Measurements from ENCODE around the gene TLE4.
"Not testable (repeated sequence)": the region's sequence is repeated elsewhere in the genome, so short reads cannot be mapped to it uniquely, and the experiment has no call there.

TLE4 gene

DNA sequence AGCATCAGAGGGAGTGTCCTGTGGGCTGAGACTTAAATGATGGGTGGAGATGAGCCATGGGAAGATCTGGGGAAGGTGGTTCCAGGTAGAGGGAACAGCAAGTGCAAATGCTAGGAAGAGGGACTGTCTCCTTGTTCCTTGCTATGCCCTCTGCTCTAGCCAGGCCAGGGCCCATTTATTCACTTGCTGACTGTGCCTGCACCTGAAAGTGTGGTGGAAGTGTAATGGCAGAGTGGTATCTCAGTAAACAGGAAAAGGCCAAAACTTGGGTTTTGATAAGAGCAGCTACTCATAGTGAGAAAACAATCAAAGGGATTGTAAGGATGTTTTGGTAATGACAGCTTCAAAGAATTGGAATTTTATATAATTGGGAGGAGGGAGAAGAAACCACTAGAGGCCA is 32.4 kb downstream of the TLE4 start:
- DNase-seq, result no peak

DNA sequence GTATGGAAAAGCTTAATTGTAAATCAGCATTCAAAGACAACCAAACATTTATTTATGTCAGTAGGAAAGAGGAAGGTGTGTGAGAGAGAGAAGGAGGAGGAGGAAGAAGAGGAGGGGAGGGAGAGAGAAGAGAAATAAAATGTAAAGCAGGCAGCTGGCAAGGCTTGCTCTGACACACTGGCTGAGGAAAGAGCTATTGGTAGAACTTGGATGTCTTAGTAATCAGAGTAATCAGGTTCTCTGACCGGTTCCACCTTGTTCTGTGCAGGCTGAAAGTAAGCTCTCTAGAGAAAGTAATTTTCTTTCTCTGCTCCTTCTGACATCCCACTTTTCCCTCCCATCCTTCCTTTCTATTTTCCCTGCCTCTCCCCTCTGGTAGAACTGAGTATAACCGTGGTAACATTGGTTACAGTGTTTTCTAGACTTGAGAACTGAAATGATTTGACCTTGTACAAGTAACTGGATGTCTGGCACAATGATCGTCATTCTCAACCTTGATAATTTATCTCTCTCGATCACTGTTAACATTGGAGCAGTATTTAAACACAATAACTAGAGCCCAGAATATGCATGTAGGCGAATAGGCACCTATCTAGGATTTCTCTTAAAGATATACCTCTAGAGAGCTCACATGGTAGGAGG is 33.3 kb downstream of the TLE4 start:
- DNase-seq, result no peak

DNA sequence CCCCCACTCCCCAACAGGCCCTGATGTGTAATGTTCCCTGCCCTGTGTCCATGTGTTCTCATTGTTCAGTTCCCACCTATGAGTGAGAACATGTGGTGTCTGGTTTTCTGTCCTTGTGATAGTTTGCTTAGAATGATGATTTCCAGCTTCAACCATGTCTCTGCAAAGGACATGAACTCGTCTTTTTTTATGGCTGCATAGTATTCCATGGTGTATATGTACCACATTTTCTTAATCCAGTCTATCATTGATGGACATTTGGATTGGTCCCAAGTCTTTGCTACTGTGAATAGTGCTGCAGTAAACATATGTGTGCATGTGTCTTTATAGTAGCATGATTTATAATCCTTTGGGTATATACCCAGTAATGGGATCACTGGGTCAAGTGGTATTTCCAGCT is 34.8 kb downstream of the TLE4 start:
- not testable (repeated sequence) for DNase-seq

DNA sequence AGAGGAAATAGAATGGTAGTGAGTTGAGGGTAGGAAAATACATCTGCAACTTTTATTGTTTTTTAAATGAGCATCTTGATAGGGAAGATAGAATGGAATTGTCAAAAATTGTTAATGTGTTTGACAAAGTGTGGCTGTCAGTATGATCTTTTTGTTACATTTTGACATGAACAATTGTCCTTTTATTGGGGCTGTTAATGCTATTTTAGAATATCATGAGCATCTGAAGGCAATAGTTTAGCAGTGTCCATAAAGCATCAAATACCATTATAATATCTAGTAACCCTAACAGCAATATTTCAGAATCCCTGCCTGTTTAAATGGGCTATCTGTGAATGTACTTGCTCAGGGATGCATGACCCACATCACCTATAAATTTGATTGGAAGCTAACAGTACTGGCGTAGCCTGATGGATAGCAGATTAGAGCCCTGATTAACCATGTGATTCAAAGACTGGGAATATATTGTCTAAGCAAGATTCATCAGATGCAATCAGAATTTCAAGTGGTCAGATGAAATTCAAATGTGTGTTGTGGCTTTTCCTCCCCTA is 37.8 kb downstream of the TLE4 start:
- DNase-seq, result no peak

DNA sequence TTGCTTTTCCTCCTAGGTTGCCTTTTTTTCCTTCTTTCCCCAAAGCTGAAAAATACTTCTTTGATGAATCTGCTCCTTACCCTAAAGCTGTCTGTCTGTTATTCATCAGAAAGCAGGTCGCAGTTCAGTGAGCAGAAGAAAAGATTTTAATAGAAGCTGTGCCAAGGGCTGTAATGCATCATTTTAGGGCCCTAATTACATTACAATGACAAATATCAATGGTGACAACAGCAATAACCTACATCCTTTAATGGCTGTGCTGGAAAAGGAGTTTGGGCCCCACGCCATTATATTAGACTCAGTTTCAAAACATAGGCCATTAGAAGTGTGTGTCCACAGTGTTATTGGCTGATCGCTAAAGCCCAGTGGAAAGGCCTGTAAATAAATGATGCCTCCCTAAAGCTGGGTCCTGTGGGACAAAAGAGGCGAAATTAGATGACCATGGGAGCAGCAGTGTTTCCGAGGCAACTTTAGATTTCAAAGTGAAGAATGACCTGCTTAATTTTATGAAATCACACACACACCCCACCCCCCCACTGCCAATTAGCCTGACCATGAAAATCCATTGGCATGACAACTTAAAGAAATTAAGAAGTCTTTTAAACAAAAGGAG is 38.4 kb downstream of the TLE4 start:
- no peak for DNase-seq

DNA sequence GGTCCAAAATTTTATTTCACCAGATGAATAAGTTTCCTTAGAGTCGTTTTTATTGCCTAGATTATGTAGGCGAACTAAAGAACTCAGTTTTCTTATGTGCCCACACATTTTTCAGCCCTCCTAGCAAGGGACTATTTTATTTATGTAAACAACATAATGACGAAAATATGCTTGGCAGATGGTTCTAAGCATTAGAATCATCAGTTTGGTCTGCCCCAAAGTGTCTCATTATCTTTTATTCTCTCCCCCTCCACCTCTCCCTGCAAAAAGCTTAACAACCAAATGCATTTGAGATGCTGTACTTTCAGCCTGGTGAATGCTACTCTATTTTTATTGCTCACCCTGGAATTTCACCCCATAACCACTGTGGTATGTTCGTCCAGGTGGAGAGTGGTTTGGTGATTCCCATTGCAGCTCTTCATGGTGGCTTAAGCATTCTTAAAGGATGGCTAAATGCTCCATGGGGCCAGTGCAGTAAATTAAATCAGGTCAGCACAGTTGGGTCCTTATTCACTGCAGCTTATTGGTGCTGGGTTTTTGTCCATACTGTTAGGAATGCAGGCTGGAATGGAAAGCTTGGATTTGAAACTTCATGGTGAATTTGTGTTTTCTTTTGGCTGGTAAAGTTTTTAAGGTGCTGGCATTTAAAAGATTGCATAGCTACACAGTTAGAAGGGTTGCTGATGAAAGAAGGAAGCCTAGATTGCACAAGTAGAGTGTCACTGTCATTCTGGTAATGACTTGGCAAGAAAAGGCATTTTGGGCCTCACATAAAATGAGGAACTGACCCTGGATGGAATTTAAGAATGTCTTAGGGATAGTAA is 39.2 kb downstream of the TLE4 start:
- DNase-seq, result no peak

DNA sequence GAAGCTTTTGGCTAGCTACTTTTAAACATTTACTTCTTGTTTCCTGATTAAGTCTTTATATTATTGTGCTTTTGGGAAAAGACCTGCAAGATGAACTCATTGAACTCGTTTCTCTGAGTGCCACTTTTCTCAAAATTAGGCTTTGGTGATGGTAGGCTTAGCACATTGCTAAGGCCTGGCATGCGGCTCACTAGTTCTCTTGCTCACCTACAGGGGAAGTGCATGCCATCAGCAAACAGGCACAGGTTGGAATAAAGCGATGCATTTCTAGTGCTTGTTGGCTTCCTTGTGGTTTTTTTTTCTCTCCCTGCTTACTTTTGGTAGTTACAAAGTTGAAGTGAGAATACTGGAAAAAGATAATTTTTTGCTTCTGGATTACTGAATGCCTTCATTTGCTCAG is 41.4 kb downstream of the TLE4 start:
- no peak for DNase-seq

DNA sequence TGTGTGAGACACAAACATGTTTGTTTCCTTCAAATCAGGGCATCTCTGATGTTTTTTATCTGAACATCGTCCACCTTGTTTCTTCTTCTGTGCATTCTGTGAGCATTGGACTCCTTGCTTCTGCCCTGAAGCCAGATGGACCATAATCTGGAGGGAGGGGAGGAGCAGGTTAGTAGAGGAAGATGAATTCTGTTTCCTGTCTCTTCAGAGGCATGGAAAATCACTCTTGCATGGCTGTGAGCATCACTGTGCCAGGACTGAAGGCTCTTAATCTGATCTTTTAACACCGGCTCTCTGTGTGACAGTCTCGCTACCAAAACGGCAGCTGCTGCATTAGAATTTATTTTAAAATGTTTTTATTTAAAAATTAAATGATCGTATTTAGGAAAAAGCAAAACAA is 43.3 kb downstream of the TLE4 start:
- no peak for DNase-seq

DNA sequence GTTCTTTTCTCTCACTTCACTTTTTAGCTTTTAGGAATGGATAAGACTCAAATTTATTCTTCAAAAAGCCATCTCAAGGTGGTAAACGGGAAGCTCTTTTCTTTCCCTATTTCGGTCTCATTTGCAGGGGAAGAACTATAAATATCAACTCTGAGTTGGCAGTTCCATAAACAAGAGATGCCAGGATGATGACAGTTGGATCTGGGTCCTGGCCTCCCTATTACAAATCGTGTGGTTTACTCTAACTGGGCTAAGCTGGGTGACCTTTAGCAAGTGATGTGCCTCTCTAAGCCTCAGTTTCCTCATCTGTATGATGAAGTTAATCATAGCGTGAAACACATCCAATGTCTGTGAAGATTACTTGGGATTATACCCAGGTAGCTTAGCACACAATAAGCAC is 44.2 kb downstream of the TLE4 start:
- DNase-seq, result no peak

DNA sequence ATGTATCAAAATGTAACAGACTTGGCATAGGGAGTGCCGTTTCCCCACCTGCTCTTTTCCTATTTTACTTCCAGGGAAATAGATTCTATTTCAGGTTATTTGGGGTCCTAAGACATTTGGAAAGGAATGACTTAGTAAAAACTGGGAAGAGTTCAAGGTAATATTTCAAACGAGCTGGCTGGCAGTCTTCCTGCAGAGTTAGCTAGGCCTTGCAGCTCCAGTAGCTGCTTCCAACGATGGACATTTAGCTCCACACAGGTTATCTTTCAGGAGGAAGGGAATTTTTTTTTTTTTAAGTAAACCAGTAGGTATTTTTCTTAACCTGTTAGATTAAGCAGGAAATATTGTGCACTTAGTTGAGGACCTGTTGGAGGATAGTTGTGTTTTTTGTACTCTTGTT is 45.2 kb downstream of the TLE4 start:
- no peak for DNase-seq

DNA sequence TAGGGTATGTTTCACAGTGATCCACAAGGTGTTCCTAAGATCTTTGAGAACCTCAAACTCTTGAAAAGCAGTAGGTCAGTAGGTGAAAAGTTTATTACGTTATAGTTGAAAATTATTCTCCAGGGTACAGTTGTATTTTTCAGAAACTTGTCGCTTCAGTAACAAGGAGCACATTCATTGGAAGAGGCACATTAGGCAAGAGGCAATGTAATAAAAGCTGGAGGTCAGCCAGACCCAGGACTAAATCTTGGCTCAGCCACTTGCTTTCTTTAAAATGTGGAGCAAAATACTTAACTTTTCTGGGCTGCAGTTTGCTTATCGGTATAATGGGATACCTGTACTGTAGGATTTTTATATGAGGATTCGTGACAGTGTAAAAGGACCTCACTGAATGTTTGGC is 45.6 kb downstream of the TLE4 start:
- DNase-seq, result no peak

DNA sequence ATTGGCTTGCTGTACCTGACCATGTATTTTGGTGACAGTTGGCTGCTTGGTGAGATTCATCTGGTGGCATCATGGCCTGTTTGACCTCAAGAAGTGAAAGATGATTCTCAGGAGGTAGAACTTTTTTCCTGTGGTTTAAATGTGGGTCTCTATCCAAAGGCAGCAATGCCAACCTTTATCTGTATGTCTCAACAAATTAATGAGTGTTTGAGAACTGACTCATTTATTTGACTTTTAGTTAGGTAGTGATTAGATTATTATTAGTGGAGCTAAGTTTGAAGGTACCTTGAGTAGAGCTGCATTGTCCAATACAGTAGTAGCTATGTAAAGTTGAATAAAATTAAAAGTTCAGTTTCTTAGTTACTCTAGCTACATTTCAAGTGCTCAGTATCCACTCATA is 48.2 kb downstream of the TLE4 start:
- DNase-seq, result no peak

DNA sequence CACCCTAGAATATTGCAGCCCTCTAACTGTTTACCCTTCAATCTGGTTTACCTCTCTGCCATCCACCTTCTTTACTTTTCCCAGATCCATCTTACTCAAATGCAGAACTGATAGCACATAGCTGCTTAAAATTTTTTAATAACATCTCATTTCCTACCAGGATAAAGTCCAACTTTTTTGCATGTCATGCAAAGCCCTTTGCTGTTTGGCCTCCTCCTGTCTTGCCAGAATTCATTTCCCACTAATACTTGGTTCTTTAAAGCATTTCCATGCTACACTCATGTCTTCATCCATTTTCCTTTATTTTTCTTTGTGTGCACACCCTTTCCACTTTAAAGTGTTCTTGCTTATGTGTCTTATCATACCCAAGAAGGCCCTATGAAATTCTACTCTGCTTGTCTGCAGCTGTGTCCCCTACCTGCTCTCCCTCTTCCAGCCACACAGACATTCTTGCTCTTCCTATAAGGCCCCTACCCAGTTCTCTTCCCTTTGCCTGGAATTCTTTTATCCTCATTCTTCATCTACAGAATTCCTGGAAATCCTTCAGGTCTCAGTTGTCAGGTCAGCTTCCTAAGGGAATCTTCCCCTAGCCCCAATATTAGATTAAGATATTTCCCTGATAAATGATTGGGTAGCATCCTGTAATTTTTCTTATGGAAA is 50.3 kb downstream of the TLE4 start:
- DNase-seq, result no peak

DNA sequence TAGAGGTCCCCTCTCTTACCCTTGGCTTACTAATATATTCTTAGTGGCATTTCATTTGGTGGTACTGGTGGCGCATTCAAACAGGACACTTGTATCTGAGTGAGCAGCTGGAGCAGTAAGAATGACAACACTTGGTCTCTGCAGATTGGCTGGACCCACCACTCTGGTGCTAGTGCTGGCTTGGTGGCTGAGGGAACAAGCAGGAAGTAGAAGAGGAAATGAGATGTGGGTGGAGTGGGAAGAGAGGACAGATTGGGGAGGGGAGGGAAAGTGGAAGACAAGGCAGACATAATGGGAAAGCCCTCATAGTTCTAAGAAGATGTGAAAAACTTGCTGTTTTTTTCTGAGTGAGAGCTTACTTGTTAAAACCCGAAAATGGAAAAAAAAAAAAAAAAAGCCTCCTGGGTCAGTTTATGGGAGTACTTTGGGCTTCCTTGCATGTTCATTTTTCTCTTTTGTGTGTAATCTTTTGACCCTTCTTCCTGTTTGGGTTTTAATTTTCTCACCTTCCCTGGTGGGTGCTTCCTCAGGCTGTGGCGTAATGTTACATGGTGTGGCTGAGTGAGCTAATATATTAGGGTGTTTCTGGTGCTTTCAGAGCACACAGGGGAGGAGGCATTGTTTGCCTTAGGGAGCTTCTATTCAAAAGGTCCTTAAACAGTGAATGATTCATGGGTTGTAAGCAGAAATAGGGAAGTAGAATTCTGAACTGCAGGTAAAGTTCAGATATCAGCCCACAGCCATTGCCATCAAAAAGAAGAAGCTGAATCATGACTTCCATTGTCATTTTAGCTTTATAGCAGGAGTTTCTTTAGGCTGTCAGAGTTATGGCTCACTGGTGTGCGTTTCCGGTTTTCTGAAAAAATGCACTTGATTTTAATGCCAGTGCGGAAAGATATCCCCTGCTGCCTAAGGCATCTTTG is 52.3 kb downstream of the TLE4 start:
- DNase-seq, result peak; percentile 9

DNA sequence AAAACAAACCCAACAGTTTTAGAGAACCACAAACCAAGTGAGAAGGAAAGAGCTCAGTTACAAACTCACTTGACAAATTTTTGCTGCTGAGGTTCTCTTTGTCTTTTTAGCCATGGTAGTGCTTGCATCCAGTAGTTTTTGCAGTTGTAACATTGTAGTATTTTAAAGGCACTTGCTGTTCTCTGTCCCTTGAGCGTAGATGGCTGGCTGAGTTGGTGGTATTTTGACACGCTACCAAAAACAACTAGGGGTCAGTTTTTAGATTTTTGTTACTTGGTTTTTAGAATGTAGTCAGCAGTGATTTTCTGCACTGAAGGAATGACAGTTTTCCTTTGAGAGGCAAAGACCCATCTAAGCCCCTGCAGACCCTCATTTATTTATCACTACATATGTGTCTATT is 58.0 kb downstream of the TLE4 start:
- DNase-seq, result no peak

DNA sequence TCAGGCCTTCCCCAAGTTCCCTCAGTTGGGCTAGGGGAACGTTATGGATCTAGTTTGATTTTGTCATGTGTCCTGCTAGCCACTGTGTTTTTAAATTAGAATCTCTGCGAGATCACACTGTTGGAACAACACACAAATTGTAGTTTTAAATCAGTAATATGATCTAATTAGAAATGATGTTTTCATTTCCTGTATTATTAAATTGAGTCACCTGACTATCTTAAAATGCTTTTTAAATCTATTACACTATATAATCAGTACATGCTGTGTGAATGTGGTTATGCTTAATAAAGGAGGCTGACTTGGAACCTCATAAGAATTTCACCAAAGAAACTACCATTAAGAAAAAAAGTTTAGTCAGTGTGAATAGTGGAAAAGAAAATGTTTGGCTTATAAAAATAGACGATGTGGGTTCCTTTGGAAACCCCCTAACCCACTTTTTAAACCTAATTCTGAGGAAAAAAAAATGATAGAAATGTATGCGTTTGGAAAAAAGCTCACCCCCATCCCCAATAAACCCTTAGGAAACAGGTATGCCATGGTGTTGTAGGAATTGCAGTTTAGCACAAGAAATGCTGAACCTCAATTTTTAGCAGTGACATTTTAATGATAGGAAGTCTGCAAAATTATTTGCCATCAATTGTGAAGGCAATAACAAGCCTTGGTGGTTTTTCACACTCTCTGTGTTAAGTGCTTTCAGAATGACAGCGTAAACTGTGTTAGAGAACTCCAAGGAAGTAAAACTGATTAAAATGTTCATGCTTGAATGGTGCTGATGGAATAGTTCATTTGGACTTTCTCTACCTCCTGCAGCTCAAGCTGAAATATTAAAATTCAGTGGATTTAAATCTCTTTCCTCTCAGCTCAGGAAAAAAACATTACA is 59.0 kb downstream of the TLE4 start:
- no peak for DNase-seq

DNA sequence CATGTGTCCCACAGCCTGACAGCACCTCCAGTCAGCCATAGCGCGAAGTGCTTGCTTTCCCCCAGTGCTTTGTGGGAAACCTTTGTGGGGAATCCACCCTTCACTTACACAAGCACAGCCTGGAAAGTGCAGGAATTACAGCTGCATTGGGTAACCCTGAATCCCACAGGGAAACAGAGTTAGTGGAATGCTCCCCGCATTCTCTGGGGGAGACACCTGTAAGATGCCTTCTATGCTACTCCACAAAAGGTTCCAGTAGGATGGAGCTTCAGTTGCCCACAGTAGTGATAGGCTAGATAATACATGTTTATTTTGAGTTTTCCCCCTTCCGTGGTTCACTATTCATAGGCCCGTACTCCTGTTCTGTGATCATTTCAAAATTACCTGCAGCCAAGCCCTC is 60.3 kb downstream of the TLE4 start:
- DNase-seq, result no peak

DNA sequence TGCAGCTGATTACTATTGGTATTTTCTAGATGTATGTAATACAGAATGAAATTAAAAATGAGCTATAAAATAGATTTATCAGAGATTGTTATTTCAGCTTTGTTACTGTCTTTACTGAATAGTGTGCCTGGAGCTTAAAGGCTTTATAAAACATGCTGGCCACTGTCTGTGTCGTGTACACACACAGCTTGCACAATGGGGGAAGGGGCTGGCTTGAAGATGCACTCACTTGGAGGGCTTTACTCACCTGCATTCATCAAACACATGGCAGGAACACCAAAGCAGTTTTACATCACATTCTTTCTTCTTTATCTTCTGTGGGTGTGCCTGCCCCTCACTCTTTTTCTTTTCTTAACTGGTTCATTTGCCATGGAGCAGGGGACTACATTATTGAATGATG is 60.9 kb downstream of the TLE4 start:
- DNase-seq, result no peak

DNA sequence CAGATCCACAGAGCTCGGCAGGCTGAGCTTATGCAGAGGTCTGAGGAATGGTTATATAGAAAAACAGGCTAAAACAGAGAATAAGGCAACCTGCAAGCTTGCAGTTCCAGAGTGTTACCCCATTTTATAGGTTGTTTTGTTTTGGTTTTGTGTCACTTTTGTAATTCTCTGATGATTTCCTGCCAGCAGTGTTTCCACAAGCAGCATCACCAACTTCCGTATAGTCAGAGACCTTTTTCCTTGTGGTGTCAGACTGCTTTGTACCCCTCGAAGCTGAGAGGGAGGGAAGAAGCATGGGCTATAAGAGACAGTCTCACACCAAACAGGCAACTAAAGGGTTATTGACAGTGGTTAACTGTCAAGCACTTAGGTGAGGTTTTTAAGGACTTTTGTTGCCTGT is 61.8 kb downstream of the TLE4 start:
- no peak for DNase-seq

DNA sequence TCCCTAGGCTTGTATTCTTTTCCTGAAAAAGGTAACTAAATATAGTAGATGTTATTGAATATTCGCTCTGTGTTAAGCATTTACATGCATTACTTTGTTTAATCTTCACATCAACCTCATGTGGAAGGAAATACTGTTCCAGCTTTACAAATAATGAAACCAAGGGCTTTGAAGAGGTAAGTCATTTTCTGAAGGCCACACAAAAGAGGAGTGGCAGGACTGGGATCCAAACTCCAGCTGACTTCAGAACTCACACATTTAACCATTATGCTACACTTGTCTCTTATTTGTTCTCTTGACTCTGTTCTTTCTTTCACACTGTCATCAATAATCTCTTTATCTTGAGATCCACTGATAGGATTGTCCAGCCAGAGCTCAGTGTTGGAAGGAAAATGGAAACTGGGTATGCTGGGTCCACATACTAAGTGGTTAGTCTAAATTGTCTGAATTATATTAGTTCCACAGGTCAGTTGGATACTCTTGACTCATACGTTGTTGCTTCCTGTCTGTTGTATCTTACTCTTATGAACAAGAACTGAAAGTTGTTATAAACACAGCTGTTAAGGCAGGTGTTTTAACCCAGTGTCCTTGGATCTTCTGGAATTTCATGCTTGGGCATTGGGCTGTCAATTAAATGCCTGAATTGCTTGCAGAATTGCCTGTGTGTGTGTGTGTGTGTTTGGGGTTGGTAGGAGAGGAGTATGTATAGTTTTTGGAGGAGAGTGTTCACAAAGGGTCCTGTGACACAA is 65.6 kb downstream of the TLE4 start:
- no peak for DNase-seq

Measured in effector CD4-positive, alpha-beta T cell (primary cell).